ENCODE data around the gene OBSCN. TPM values are rescaled to one million over a fixed set of nuclear protein-coding genes. Genes with fewer than 3 reads are reported as not detected.

Gene OBSCN
- total and polyA plus RNA-seq, 10 of the 15 experiments (the other 5 are each of a cell fraction or from before 2014, with no cell fraction given) = 0.01 to 0.36 (median 0.08) TPM; not detected in 2

- Histone ChIP-seq H3K36me3 (ENCODE audit: control insufficient read depth in 2 of 2, insufficient read depth in 2 of 2, low read length in 1 of 2) (peaks cover 17 to 27% of the 10 kb centered on the region in 2 experiments), H3K9ac (ENCODE audit: control insufficient read depth, insufficient read depth, low read length) (no peak overlapping the region), H3K4me2 (ENCODE audit: control insufficient read depth, insufficient read depth) (no peak overlapping the region), H3K27ac (ENCODE audit: control insufficient read depth, insufficient read depth) (no peak overlapping the region), H3K27me3 (replicated peaks in 1 of 2; ENCODE audit: control insufficient read depth in 2 of 2, insufficient read depth in 2 of 2, low read length in 1 of 2) (no peaks in the 10 kb centered on the region), H3K4me3 (no peak overlapping the region), H3K9me3 (replicated peaks; ENCODE audit: control insufficient read depth, insufficient read depth, low read length) (no peaks in the 10 kb centered on the region), H3K4me1 (ENCODE audit: control insufficient read depth, insufficient read depth, low read length) (no peaks in the 10 kb centered on the region; the same call in 1 of the 2 replicates), H3K79me2 (ENCODE audit: control insufficient read depth, insufficient read depth, low read length) (peaks cover 16% of the 10 kb centered on the region), H2AFZ (ENCODE audit: control insufficient read depth, low read depth, low read length) (no peak overlapping the region), H4K20me1 (ENCODE audit: control insufficient read depth, insufficient read depth) (no peaks in the 10 kb centered on the region)
- TF ChIP-seq RB1 (IDR thresholded peaks at IDR 0.05; ENCODE audit: borderline replicate concordance) (no peak), POLR2A (IDR thresholded peaks at IDR 0.05; ENCODE audit: low read depth, low read length) (0 out of 2 replicates have a peak, but pooled peaks have one; percentile 19)
- DNase-seq (ENCODE audit: low read depth, low spot score) (no peak), ATAC-seq (no peak), FAIRE-seq (no peak)
- RAD21 ChIA-PET (ENCODE audit: unreplicated experiment) = no interaction called here
- WGBS (ENCODE audit: insufficient coverage, insufficient replicate concordance, low lambda C conversion rate, missing lambda C conversion rate) = 92% methylated on average over 12 of the region's 12 CpGs
- intact Hi-C loops (cut with micrococcal nuclease; ENCODE audit: unreplicated experiment) = no loop called here
- CTCF ChIA-PET = no interaction called here
- in situ Hi-C loops (cut with MboI) = no loop called here
- SMC1A ChIA-PET (ENCODE audit: uncharacterized antibody, unreplicated experiment) = no interaction called here
- no TSS peak for BruUV-seq (replicated peaks)
- POLR2A ChIA-PET = no interaction called here
These were observed 191.1 kb downstream of the OBSCN start for GRCh38 chr1:228398741-228399461.

DNA sequence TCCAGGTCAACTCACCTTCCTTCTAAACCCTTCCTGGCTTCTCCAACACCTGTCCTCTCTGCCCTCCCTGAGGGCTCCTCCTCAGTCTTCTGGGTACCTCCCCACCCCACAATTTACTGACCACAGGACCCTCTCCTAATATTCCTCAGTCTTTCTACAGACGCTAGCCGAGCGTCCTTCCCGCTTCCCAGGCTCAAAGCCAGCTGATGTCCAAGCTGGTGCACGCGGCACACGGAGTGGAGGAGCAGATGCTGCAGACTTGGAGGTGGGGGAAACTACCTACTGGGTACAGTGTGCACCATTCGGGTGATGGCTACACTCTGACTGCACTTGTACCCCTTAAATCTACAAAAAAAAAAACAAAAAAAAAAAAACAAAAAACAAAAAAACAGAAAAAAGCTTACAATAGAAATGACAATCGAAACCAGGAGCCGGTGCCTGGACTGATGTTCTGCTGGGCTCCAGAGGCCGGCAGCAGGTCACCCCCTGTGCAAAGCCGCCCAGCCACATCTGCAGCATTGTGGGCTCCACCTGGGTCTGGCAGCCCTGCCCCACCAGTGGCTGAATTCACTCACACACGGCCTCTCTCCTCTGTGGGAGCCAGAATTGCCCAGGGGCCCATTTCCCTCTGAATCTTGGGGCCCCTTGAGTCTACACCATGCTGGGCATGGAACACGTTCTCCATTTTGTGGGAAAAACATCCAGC lies 191.8 kb downstream of the OBSCN start:
- no peak overlapping the region for H3K4me2 ChIP-seq (ENCODE audit: control insufficient read depth, insufficient read depth)
- H3K4me1 ChIP-seq (ENCODE audit: control insufficient read depth, insufficient read depth, low read length) = no peaks in the 10 kb centered on the region; the same call in 1 of the 2 replicates
- H2AFZ ChIP-seq (ENCODE audit: control insufficient read depth, low read depth, low read length) = no peak overlapping the region
- FAIRE-seq (no peak), ATAC-seq (no peak), DNase-seq (ENCODE audit: low read depth, low spot score) (no peak)
- ChIA-PET SMC1A (ENCODE audit: uncharacterized antibody, unreplicated experiment) (interaction anchor here (0.6 kb wide), 1 partner anchor 308 kb away, joined by 3 read pairs; no protein-coding TSS in a partner anchor), POLR2A (no interaction called here), RAD21 (ENCODE audit: unreplicated experiment) (no interaction called here), CTCF (interaction anchor here (0.8 kb wide), 1 partner anchor 100 kb away, joined by 4 read pairs; no protein-coding TSS in a partner anchor)
- TF ChIP-seq WRNIP1 (IDR thresholded peaks at IDR 0.05; ENCODE audit: borderline replicate concordance, low read depth, low read length) = no peak
- TF ChIP-seq CBX5 (IDR thresholded peaks at IDR 0.05; ENCODE audit: low read depth) = no peak
- no peak for TF ChIP-seq ZNF592 (IDR thresholded peaks at IDR 0.05)
- no peak for TF ChIP-seq SREBF2 (IDR thresholded peaks at IDR 0.05; ENCODE audit: low read length)
- TF ChIP-seq IKZF2 (IDR thresholded peaks at IDR 0.05) = no peak
- peaks cover 24% of the 10 kb centered on the region for H3K79me2 ChIP-seq (ENCODE audit: control insufficient read depth, insufficient read depth, low read length)
- H3K9me3 ChIP-seq (replicated peaks; ENCODE audit: control insufficient read depth, insufficient read depth, low read length) = no peaks in the 10 kb centered on the region
- H3K4me3 ChIP-seq = no peak overlapping the region
- in situ Hi-C loops (cut with MboI) = no loop called here
- H4K20me1 ChIP-seq (ENCODE audit: control insufficient read depth, insufficient read depth) = no peaks in the 10 kb centered on the region
- intact Hi-C loops (cut with micrococcal nuclease; ENCODE audit: unreplicated experiment) = no loop called here
- no TSS peak for BruUV-seq (replicated peaks)
- H3K9ac ChIP-seq (ENCODE audit: control insufficient read depth, insufficient read depth, low read length) = no peak overlapping the region
- no peak overlapping the region for H3K27ac ChIP-seq (ENCODE audit: control insufficient read depth, insufficient read depth)
- H3K27me3 ChIP-seq (replicated peaks in 1 of 2; ENCODE audit: control insufficient read depth in 2 of 2, insufficient read depth in 2 of 2, low read length in 1 of 2) = no peaks in the 10 kb centered on the region
- H3K36me3 ChIP-seq (ENCODE audit: control insufficient read depth in 2 of 2, insufficient read depth in 2 of 2, low read length in 1 of 2) = peaks cover 15 to 24% of the 10 kb centered on the region in 2 experiments
- WGBS (ENCODE audit: insufficient coverage, insufficient replicate concordance, low lambda C conversion rate, missing lambda C conversion rate) = 95% methylated on average over 13 of the region's 14 CpGs
